Heart left ventricle (tissue), 16 donors: ENCODE results near the gene ENO1. TPM values are rescaled to one million over a fixed set of nuclear protein-coding genes. Genes with fewer than 3 reads are reported as not detected.

ENCODE experiments used
- ATAC-seq, 4 donors: fragments of 200-7000 bp; cut with Tn5 transposase; one replicate each; pipeline ENCODE4 v1.9.1; 2020 to 2022; ENCODE audit warnings: moderate library complexity in 4 of 4, mild to moderate bottlenecking in 3 of 4, moderate number of reproducible peaks in 1 of 4
- DNase-seq, 5 donors: peaks; one replicate each; pipeline ENCODE4 v3.0.0-alpha.2; 2020
- H3K27ac ChIP-seq, 12 donors: fragments of 200-600 bp; sonication (generic) in 4 of 12; one replicate each; pipeline versions ENCODE4 v1.5.0 to v1.8.0; 2016 to 2022; ENCODE audit warnings: mild to moderate bottlenecking in 2 of 12
- H3K27me3 ChIP-seq, 9 donors: fragments of 200-600 bp; sonication (generic) in 2 of 9; one replicate each; pipeline versions ENCODE4 v1.5.1 to v1.8.0; 2016 to 2022; ENCODE audit warnings: mild to moderate bottlenecking in 3 of 9
- H3K36me3 ChIP-seq, 9 donors: fragments of 200-600 bp; sonication (generic) in 2 of 9; one replicate each; pipeline versions ENCODE4 v1.5.0 to v1.8.0; 2018 to 2022; ENCODE audit warnings: mild to moderate bottlenecking in 2 of 9
- H3K4me1 ChIP-seq, 12 donors: fragments of 200-600 bp; sonication (generic) in 4 of 12; one replicate each; pipeline versions ENCODE4 v1.5.0 to v1.8.0; 2016 to 2022; ENCODE audit warnings: mild to moderate bottlenecking in 3 of 12
- H3K4me3 ChIP-seq, 12 donors: fragments of 200-600 bp; sonication (generic) in 4 of 12; one replicate each; pipeline versions ENCODE4 v1.5.0 to v1.8.0; 2017 to 2022; ENCODE audit warnings: mild to moderate bottlenecking in 9 of 12, moderate library complexity in 4 of 12
- H3K9me3 ChIP-seq, 12 donors: fragments of 200-600 bp; sonication (generic) in 4 of 12; one replicate each; pipeline versions ENCODE4 v1.5.0 to v1.8.0; 2016 to 2022; ENCODE audit warnings: mild to moderate bottlenecking in 1 of 12
- POLR2A ChIP-seq, 2 donors: fragments of 450-650 bp; IDR thresholded peaks; one replicate each; pipeline ENCODE4 v1.6.1; 2017; ENCODE audit warnings: antibody characterized with exemption in 2 of 2, mild to moderate bottlenecking in 2 of 2, moderate library complexity in 2 of 2
- WGBS, 4 donors: extraction: QIAGEN DNeasy Blood & Tissue Kit in 2 of 4; methylation state at CpG; one replicate each; pipeline versions ENCODE4 v1.1.5 to v1.1.7; 2013 to 2018; 5-methylcytosine and 5-hydroxymethylcytosine counted together
- intact Hi-C, 10 donors: fragments of 100-400 bp; cut with DNase I; formaldehyde crosslinking; loops; one replicate each; pipeline versions ENCODE4 v1.11.1 to v1.14.2; 2022
- polyA plus RNA-seq, 2 donors: library from polyadenylated mRNA; stranded (reverse); fragments of 200-250 nt; gene quantifications; one replicate each; pipeline ENCODE4 v1.2.3, GENCODE V29; 2013
- total RNA-seq, 9 donors: library from RNA; depleted of rRNA in 2 of 9; stranded (reverse); fragments of >200 nt in 2 of 9; fragmentation: NEBNext Ultra II Directional in 3 of 9; extraction: Animal tissue kit (Norgen Biotek cat#: 25700) in 3 of 9; gene quantifications; one replicate each; pipeline versions ENCODE4 v1.1.0 to v1.2.4, GENCODE V29; 2016 to 2023
- TF ChIP-seq, protein P1 (sequence below), 12 donors: fragments of 200-600 bp; sonication (generic) in 4 of 12; IDR thresholded peaks; one replicate each; pipeline versions ENCODE4 v1.5.0 to v1.8.0; 2018 to 2022; ENCODE audit warnings: antibody characterized with exemption in 12 of 12, mild to moderate bottlenecking in 5 of 12
- donor health status: ischemic (EF 13 %, LVEDD 7.1; RV severe dilation, severe dysfunction).
- donor health status: healthy with polysubstance abuse.
- donor health status: DM: no; HTN: yes; CAD: no.
- donor health status: DM: no; HTN: no; CAD: no.
- donor health status: ischemic (EF 25% LVEDD 6.9; RV normal size, moderate dysfunction).
- donor health status: ischemic (EF 25% LVEDD 5.7; RV mildly dilated, moderate dysfunction).
- donor health status: healthy.
- donor health status: DM: yes; HTN: yes; CAD: no.
- donor health status: ischemic (EF 35%, LVEDD 5.7; RV mildly dilated, moderate dysfunction).
- donor health status: nonischemic (EF 11% LVEDD 7.7; RV severe dilation, severe dysfunction).
- donor health status: DM: yes; HTN: yes; CAD: no.
- donor health status: PGD.
- donor health status: ischemic (EF 29% LVEDD 5.4; RV normal size, mild dysfunction).
- donor health status: nonischemic (EF 23%, LVEDD 6.1; RV moderate dilation, normal function).

ENO1 gene
- total and polyA plus RNA-seq, 11 donors = 71.1 to 557 (median 174) TPM

DNA sequence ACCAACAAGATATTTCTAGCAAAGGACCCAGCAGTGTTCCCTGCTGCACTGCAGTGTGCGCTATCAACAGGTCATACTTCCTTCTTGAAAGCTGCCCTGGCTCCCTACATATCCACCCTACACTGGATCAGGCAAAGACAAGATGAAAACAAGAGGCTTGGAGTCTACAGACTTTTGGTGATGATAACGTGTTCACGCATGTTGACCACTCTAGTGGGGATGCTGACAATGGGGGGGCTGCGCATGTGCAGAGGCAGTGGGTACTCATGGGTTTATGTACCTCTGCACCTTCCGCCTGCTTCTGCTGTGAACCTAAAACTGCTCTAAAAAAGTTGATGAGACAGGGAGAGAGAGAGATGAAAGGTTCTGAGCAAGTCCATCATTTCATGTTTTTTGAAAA is 5.5 kb downstream of the ENO1 start:
- intact Hi-C loops = loop anchor here in 1 of 10 donors (2.0 kb wide), 1 partner anchor 14 kb away; no protein-coding TSS in a partner anchor
- H3K4me3 ChIP-seq = no peak overlapping the region
- ATAC-seq (no peak), DNase-seq (no peak)
- no peaks in the 10 kb centered on the region for H3K9me3 ChIP-seq
- H3K36me3 ChIP-seq = peaks cover 4 to 82% (median 69%) of the 10 kb centered on the region in 9 donors
- H3K27ac ChIP-seq = peak overlapping the region in 6 of 12 donors; percentile 16 to 100 (median 30)
- H3K4me1 ChIP-seq = peaks cover 7 to 67% (median 48%) of the 10 kb centered on the region in 12 donors
- 82 to 90% (median 86%) methylated on average over 5 of the region's 5 CpGs for WGBS, 4 donors
- TF ChIP-seq, protein P1, sequence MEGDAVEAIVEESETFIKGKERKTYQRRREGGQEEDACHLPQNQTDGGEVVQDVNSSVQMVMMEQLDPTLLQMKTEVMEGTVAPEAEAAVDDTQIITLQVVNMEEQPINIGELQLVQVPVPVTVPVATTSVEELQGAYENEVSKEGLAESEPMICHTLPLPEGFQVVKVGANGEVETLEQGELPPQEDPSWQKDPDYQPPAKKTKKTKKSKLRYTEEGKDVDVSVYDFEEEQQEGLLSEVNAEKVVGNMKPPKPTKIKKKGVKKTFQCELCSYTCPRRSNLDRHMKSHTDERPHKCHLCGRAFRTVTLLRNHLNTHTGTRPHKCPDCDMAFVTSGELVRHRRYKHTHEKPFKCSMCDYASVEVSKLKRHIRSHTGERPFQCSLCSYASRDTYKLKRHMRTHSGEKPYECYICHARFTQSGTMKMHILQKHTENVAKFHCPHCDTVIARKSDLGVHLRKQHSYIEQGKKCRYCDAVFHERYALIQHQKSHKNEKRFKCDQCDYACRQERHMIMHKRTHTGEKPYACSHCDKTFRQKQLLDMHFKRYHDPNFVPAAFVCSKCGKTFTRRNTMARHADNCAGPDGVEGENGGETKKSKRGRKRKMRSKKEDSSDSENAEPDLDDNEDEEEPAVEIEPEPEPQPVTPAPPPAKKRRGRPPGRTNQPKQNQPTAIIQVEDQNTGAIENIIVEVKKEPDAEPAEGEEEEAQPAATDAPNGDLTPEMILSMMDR (IDR thresholded peaks at IDR 0.05) = no peak
- no peak for TF ChIP-seq POLR2A (IDR thresholded peaks at IDR 0.05)
- H3K27me3 ChIP-seq = no peaks in the 10 kb centered on the region

DNA sequence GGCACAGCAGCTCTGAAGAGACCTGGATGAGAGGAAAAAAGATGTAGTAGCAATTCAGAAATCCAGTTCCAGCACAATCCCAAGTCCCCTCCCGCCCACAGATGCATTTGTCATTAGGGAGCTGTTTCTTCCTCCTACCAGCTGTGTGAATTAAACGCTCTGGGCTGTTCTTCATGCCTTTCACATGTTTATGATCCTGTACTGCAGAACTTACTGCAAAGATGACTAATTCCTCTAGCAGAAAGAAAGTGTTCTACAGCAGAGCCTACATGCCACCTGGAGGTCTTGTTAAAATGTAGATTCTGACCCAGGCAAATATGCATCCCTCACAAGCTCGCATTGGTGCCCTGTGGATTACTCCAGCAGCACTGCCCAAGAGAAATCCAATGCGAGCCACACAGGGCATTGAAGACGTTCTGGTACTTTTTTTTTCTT is 6.5 kb downstream of the ENO1 start:
- no peak for ATAC-seq
- Histone ChIP-seq H3K4me1 (peaks cover 7 to 61% (median 46%) of the 10 kb centered on the region in 12 donors), H3K36me3 (peaks cover 7 to 93% (median 79%) of the 10 kb centered on the region in 9 donors)

GRCh38 chr1:8871539-8871935 is 6.9 kb downstream of the ENO1 start:
- intact Hi-C loops = no loop called here
- peaks cover 7 to 97% (median 84%) of the 10 kb centered on the region in 9 donors for H3K36me3 ChIP-seq
- no peak overlapping the region for H3K27ac ChIP-seq

More for the DNA sequence above, 6.5 kb downstream of the ENO1 start:
- DNase-seq = no peak
- H3K27ac ChIP-seq = peak overlapping the region in 1 of 12 donors; percentile 100
- TF ChIP-seq, protein P1 (IDR thresholded peaks at IDR 0.05) = no peak
- TF ChIP-seq POLR2A (IDR thresholded peaks at IDR 0.05) = no peak
- 49 to 72% (median 67%) methylated on average over 5 of the region's 5 CpGs for WGBS, 4 donors
- no peaks in the 10 kb centered on the region for H3K9me3 ChIP-seq
- no peak overlapping the region for H3K4me3 ChIP-seq
- no peaks in the 10 kb centered on the region for H3K27me3 ChIP-seq
- intact Hi-C loops = loop anchor here in 1 of 10 donors (2.0 kb wide), 1 partner anchor 13 kb away; no protein-coding TSS in a partner anchor

More at GRCh38 chr1:8871539-8871935, 6.9 kb downstream of the ENO1 start:
- Histone ChIP-seq H3K4me3 (no peak overlapping the region), H3K4me1 (peaks cover 7 to 57% (median 42%) of the 10 kb centered on the region in 12 donors), H3K27me3 (no peaks in the 10 kb centered on the region), H3K9me3 (no peaks in the 10 kb centered on the region)
- TF ChIP-seq, protein P1 (IDR thresholded peaks at IDR 0.05) = peak in 3 of 12 donors; percentile 18 to 30 (median 23)
- TF ChIP-seq POLR2A (IDR thresholded peaks at IDR 0.05) = no peak
- WGBS, 4 donors = 62 to 77% (median 70%) methylated on average over 4 to 7 of the region's 7 CpGs
- ATAC-seq (no peak), DNase-seq (no peak)
